Posterior vena cava (tissue), 2 donors: ENCODE measurements around the gene MYH13. TPM values are rescaled to one million over a fixed set of nuclear protein-coding genes. Genes with fewer than 3 reads are reported as not detected.

ENCODE experiments used
- DNase-seq: peaks from one replicate; pipeline ENCODE4 v3.0.0-alpha.2; 2020; ENCODE audit warnings: low spot score
- intact Hi-C, 2 donors: fragments of 100-400 bp; cut with DNase I; formaldehyde crosslinking; loops; one replicate each; pipeline versions ENCODE4 v1.14.1 to v1.14.2; 2022 to 2023
- long read RNA-seq, 2 donors: library from polyadenylated mRNA; unstranded; transcript quantifications; one replicate each; pipeline ENCODE4 v2.0.0, GENCODE V29; 2020 to 2021
- total RNA-seq, 2 donors: library from RNA; stranded (reverse); fragmentation: NEBNext Ultra II Directional; extraction: Animal tissue kit (Norgen Biotek cat#: 25700); gene quantifications; one replicate each; pipeline ENCODE4 v1.2.1, GENCODE V29; 2021
- donor health status: DM: yes; HTN: yes; CAD: no.
- donor health status: DM: yes; HTN: yes; CAD: no.

MYH13 gene
- not detected for total RNA-seq
- long read RNA-seq, donor 1: 0 reads
- long read RNA-seq, donor 2: 0 reads

- intact Hi-C loops: no loop called here
- DNase-seq: no peak
Measured at GRCh38 chr17:10372906-10373305, at the start of gene MYH13. TSS of gene MYH13 (minus strand) at chr17:10373006. CDS start at chr17:10364530, 8,476 bp downstream.

- no peak for DNase-seq
- intact Hi-C loops: no loop called here
Measured at GRCh38 chr17:10421900-10422542, 49.2 kb upstream of the MYH13 start, which contains the start of gene MYH8. TSS of gene MYH8 (minus strand) at chr17:10421950. CDS start at chr17:10420227, 1,723 bp downstream.

- DNase-seq: no peak
- intact Hi-C loops: no loop called here
Measured at GRCh38 chr17:10421211-10421610, 48.4 kb upstream of the MYH13 start.

- DNase-seq: no peak
- intact Hi-C loops: no loop called here
Measured at GRCh38 chr17:10420811-10421210, 48.0 kb upstream of the MYH13 start.

GRCh38 chr17:10417431-10417830 is 44.6 kb upstream of the MYH13 start:
- no peak for DNase-seq
- intact Hi-C loops: no loop called here

- DNase-seq: no peak
- intact Hi-C loops: no loop called here
Measured at GRCh38 chr17:10415161-10415560, 42.4 kb upstream of the MYH13 start.

- intact Hi-C loops: no loop called here
- no peak for DNase-seq
Measured at GRCh38 chr17:10403589-10403988, 30.8 kb upstream of the MYH13 start.

- DNase-seq: no peak
- intact Hi-C loops: no loop called here
Measured at GRCh38 chr17:10398352-10398751, 25.5 kb upstream of the MYH13 start.

GRCh38 chr17:10396524-10397163 is 23.8 kb upstream of the MYH13 start:
- no peak for DNase-seq

GRCh38 chr17:10394201-10394887 is 21.5 kb upstream of the MYH13 start:
- DNase-seq: no peak
- intact Hi-C loops: no loop called here

More at GRCh38 chr17:10396524-10397163, 23.8 kb upstream of the MYH13 start:
- intact Hi-C loops: no loop called here

- intact Hi-C loops: no loop called here
- DNase-seq: no peak
Measured at GRCh38 chr17:10392880-10393279, 20.1 kb upstream of the MYH13 start.

GRCh38 chr17:10385871-10386270 is 13.1 kb upstream of the MYH13 start:
- no peak for DNase-seq
- intact Hi-C loops: no loop called here

- DNase-seq: no peak
- intact Hi-C loops: no loop called here
Measured at GRCh38 chr17:10384175-10384574, 11.4 kb upstream of the MYH13 start.

- intact Hi-C loops: no loop called here
- no peak for DNase-seq
Measured at GRCh38 chr17:10380631-10381408, 8.0 kb upstream of the MYH13 start.

- intact Hi-C loops: no loop called here
- no peak for DNase-seq
Measured at GRCh38 chr17:10370016-10370608, 2.7 kb downstream of the MYH13 start.

GRCh38 chr17:10369239-10369638 is 3.6 kb downstream of the MYH13 start:
- DNase-seq: no peak
- intact Hi-C loops: no loop called here

- intact Hi-C loops: no loop called here
Measured at GRCh38 chr17:10368561-10368960, 4.2 kb downstream of the MYH13 start.

GRCh38 chr17:10360578-10360977 is 12.2 kb downstream of the MYH13 start:
- DNase-seq: no peak
- intact Hi-C loops: no loop called here

More at GRCh38 chr17:10368561-10368960, 4.2 kb downstream of the MYH13 start:
- no peak for DNase-seq

- DNase-seq: no peak
- intact Hi-C loops: loop anchor here in 1 of 2 donors (1.0 kb wide), 1 partner anchor 239 kb away; no protein-coding TSS in a partner anchor
Measured at GRCh38 chr17:10357768-10358167, 15.0 kb downstream of the MYH13 start.
